ENCODE results near the gene UPK3A. TPM values are rescaled to one million over a fixed set of nuclear protein-coding genes. Genes with fewer than 3 reads are reported as not detected.

Gene UPK3A
- total RNA-seq, 3 donors from 2014 or later: not detected

- no peaks in the 10 kb centered on the region for H3K36me3 ChIP-seq
- TF ChIP-seq CTCF (IDR thresholded peaks at IDR 0.05) (no peak), POLR2A (IDR thresholded peaks at IDR 0.05) (no peak), POLR2AphosphoS5 (IDR thresholded peaks at IDR 0.05) (no peak)
- DNase-seq (ENCODE audit: low spot score in 2 of 2): no peak
- intact Hi-C loops (cut with DNase I; ENCODE audit: low total_unique reads): no loop called here
- no peak overlapping the region for H3K27ac ChIP-seq
- no peaks in the 10 kb centered on the region for H3K9me3 ChIP-seq
- no peaks in the 10 kb centered on the region for H3K4me1 ChIP-seq
- H3K27me3 ChIP-seq: no peaks in the 10 kb centered on the region
- no peak overlapping the region for H3K4me3 ChIP-seq
These were observed 20.2 kb downstream of the UPK3A start for GRCh38 chr22:45304971-45305370.

- TF ChIP-seq POLR2AphosphoS5 (IDR thresholded peaks at IDR 0.05): no peak
- TF ChIP-seq CTCF (IDR thresholded peaks at IDR 0.05): no peak
- no peak for TF ChIP-seq POLR2A (IDR thresholded peaks at IDR 0.05)
- intact Hi-C loops (cut with DNase I; ENCODE audit: low total_unique reads): no loop called here
- H3K36me3 ChIP-seq: no peaks in the 10 kb centered on the region
- no peaks in the 10 kb centered on the region for H3K27me3 ChIP-seq
- no peak for DNase-seq (ENCODE audit: low spot score in 2 of 2)
- H3K27ac ChIP-seq: no peak overlapping the region
- no peak overlapping the region for H3K4me3 ChIP-seq
- H3K9me3 ChIP-seq: no peaks in the 10 kb centered on the region
- peaks cover 0 to under 1% of the 10 kb centered on the region in 2 donors for H3K4me1 ChIP-seq
These were observed 20.8 kb downstream of the UPK3A start for GRCh38 chr22:45305456-45306075.

GRCh38 chr22:45306139-45306538 lies 21.4 kb downstream of the UPK3A start:
- Histone ChIP-seq H3K4me3 (no peak overlapping the region), H3K9me3 (no peaks in the 10 kb centered on the region), H3K36me3 (no peaks in the 10 kb centered on the region), H3K4me1 (peaks cover 2 to 6% of the 10 kb centered on the region in 2 donors), H3K27me3 (no peaks in the 10 kb centered on the region), H3K27ac (no peak overlapping the region)
- intact Hi-C loops (cut with DNase I; ENCODE audit: low total_unique reads): no loop called here
- no peak for TF ChIP-seq CTCF (IDR thresholded peaks at IDR 0.05)
- no peak for TF ChIP-seq POLR2AphosphoS5 (IDR thresholded peaks at IDR 0.05)
- TF ChIP-seq POLR2A (IDR thresholded peaks at IDR 0.05): no peak
- DNase-seq (ENCODE audit: low spot score in 2 of 2): no peak

GRCh38 chr22:45308391-45308956 lies 23.7 kb downstream of the UPK3A start:
- no peaks in the 10 kb centered on the region for H3K36me3 ChIP-seq
- intact Hi-C loops (cut with DNase I; ENCODE audit: low total_unique reads): loop anchor here (1.0 kb wide), 1 partner anchor 39 kb away; no protein-coding TSS in a partner anchor
- TF ChIP-seq POLR2A (IDR thresholded peaks at IDR 0.05): no peak
- TF ChIP-seq POLR2AphosphoS5 (IDR thresholded peaks at IDR 0.05): no peak
- TF ChIP-seq CTCF (IDR thresholded peaks at IDR 0.05): no peak
- H3K4me1 ChIP-seq: peaks cover 4 to 8% of the 10 kb centered on the region in 2 donors
- peak overlapping the region; percentile 84 to 90 for H3K27ac ChIP-seq
- no peak for DNase-seq (ENCODE audit: low spot score in 2 of 2)
- H3K9me3 ChIP-seq: no peaks in the 10 kb centered on the region
- no peaks in the 10 kb centered on the region for H3K27me3 ChIP-seq
- H3K4me3 ChIP-seq: peak overlapping the region in 2 of 3 donors; percentile 98 to 100

GRCh38 chr22:45308957-45309421 lies 24.2 kb downstream of the UPK3A start:
- Histone ChIP-seq H3K9me3 (no peaks in the 10 kb centered on the region), H3K36me3 (no peaks in the 10 kb centered on the region), H3K4me1 (peaks cover 4 to 8% of the 10 kb centered on the region in 2 donors), H3K27ac (peak overlapping the region; percentile 84 to 90), H3K27me3 (no peaks in the 10 kb centered on the region), H3K4me3 (peak overlapping the region; percentile 98 to 100 (median 99))
- TF ChIP-seq CTCF (IDR thresholded peaks at IDR 0.05) (peak in 1 of 3 donors; percentile 18), POLR2AphosphoS5 (IDR thresholded peaks at IDR 0.05) (no peak)
- intact Hi-C loops (cut with DNase I; ENCODE audit: low total_unique reads): loop anchor here (1.0 kb wide), 1 partner anchor 40 kb away; no protein-coding TSS in a partner anchor
- DNase-seq (ENCODE audit: low spot score in 2 of 2): peak in 1 of 2 donors; percentile 35

All from breast epithelium (tissue), 4 donors.